IMR-90 (cell line): ENCODE data around the gene DLGAP4. TPM values are rescaled to one million over a fixed set of nuclear protein-coding genes. Genes with fewer than 3 reads are reported as not detected.

ENCODE experiments used
- ATAC-seq: fragments of 200-7000 bp; cut with Tn5 transposase; 2 replicates; pipeline ENCODE4 v1.9.1; 2020; ENCODE audit warnings: low read depth, mild to moderate bottlenecking, moderate library complexity
- BruUV-seq: library from RNA; stranded (reverse); fragments of 400-500 nt; replicated peaks from 2 replicates; lab custom pipeline; 2021; lab: Mats Ljungman, UMichigan
- CTCF ChIA-PET: fragments of 300-600 bp; formaldehyde crosslinking; extraction: SDS; loops from one replicate; lab custom pipeline; 2021; ENCODE audit warnings: antibody characterized with exemption; lab: Yijun Ruan, JAX
- POLR2A ChIA-PET: fragments of 300-600 bp; sonication (Branson Sonifier 250); formaldehyde crosslinking; loops from one replicate; lab custom pipeline; 2022; ENCODE audit warnings: antibody characterized with exemption; ENCODE audit not compliant: unreplicated experiment; lab: Charles Lee
- DNase-seq: peaks from one replicate; pipeline ENCODE4 v3.0.0; 2013
- H2AFZ ChIP-seq: replicated peaks from 2 replicates; pipeline ENCODE3; 2013; ENCODE audit warnings: low read length, mild to moderate bottlenecking; ENCODE audit not compliant: poor library complexity
- H2AK5ac ChIP-seq: 2 replicates; pipeline ENCODE4 v1.6.1; 2013; ENCODE audit warnings: low read depth, low read length, inconsistent platforms
- H2AK9ac ChIP-seq: replicated peaks from 2 replicates; pipeline ENCODE3; 2013; ENCODE audit warnings: mild to moderate bottlenecking, low read depth, low read length, moderate library complexity; ENCODE audit not compliant: poor library complexity
- H2BK120ac ChIP-seq: 2 replicates; pipeline ENCODE4 v1.6.1; 2013; ENCODE audit warnings: low read depth, low read length, inconsistent platforms
- H2BK15ac ChIP-seq: 3 replicates; pipeline ENCODE4 v1.6.1; 2013; ENCODE audit warnings: low read depth, low read length, inconsistent platforms
- H2BK20ac ChIP-seq: 2 replicates; pipeline ENCODE4 v1.6.1; 2013; ENCODE audit warnings: low read depth, mild to moderate bottlenecking, inconsistent platforms, low read length, moderate library complexity
- H2BK5ac ChIP-seq: 2 replicates; pipeline ENCODE4 v1.6.1; 2013; ENCODE audit warnings: mild to moderate bottlenecking, low read depth, low read length, inconsistent platforms; ENCODE audit not compliant: poor library complexity, severe bottlenecking
- H3K14ac ChIP-seq: replicated peaks from 2 replicates; pipeline ENCODE4 v1.6.1; 2013; ENCODE audit warnings: low read depth, low read length, inconsistent platforms
- H3K18ac ChIP-seq: 2 replicates; pipeline ENCODE4 v1.6.1; 2013; ENCODE audit warnings: low read depth, low read length, control low read depth
- H3K23ac ChIP-seq: 2 replicates; pipeline ENCODE4 v1.6.1; 2013; ENCODE audit warnings: low read depth, low read length, inconsistent platforms
- H3K27ac ChIP-seq: 2 replicates; pipeline ENCODE4 v1.5.1; 2013; ENCODE audit warnings: mild to moderate bottlenecking, control low read depth, low read length; ENCODE audit not compliant: insufficient read depth
- H3K27me3 ChIP-seq: 2 replicates; pipeline ENCODE4 v1.6.1; 2013; ENCODE audit warnings: low read length; ENCODE audit not compliant: control insufficient read depth, insufficient read depth
- H3K36me3 ChIP-seq: 2 replicates; pipeline ENCODE4 v1.6.1; 2013; ENCODE audit warnings: low read length, mixed read lengths; ENCODE audit not compliant: control insufficient read depth, insufficient read depth
- H3K4ac ChIP-seq: 2 replicates; pipeline ENCODE4 v1.6.1; 2013; ENCODE audit warnings: low read depth, low read length, inconsistent platforms
- H3K4me1 ChIP-seq: 2 replicates; pipeline ENCODE4 v1.6.1; 2013; ENCODE audit warnings: low read length, mixed read lengths; ENCODE audit not compliant: control insufficient read depth, insufficient read depth
- H3K4me2 ChIP-seq: 2 replicates; pipeline ENCODE4 v1.6.1; 2013; ENCODE audit warnings: low read depth, mild to moderate bottlenecking, control low read depth, low read length, moderate library complexity
- H3K4me3 ChIP-seq: 2 replicates; pipeline ENCODE4 v1.5.1; 2013; ENCODE audit warnings: low read depth, mild to moderate bottlenecking, control low read depth, low read length, moderate library complexity; ENCODE audit not compliant: insufficient read depth
- H3K56ac ChIP-seq: 2 replicates; pipeline ENCODE4 v1.6.1; 2013; ENCODE audit warnings: low read length, inconsistent platforms; ENCODE audit not compliant: insufficient read depth; ENCODE audit errors: extremely low read depth
- H3K79me1 ChIP-seq, 2 experiments: 2 replicates each; pipeline ENCODE4 v1.6.1; 2013; ENCODE audit warnings: low read length in 2 of 2, inconsistent platforms in 1 of 2, low read depth in 1 of 2
- H3K9ac ChIP-seq: 2 replicates; pipeline ENCODE4 v1.6.1; 2013; ENCODE audit warnings: low read depth, low read length, control low read depth
- H3K9me1 ChIP-seq: 2 replicates; pipeline ENCODE4 v1.6.1; 2013; ENCODE audit warnings: low read length, inconsistent platforms; ENCODE audit not compliant: insufficient read depth
- H3K9me3 ChIP-seq: 2 replicates; pipeline ENCODE4 v1.6.1; 2013; ENCODE audit warnings: low read length; ENCODE audit not compliant: control insufficient read depth, insufficient read depth
- H4K20me1 ChIP-seq: 2 replicates; pipeline ENCODE4 v1.6.1; 2013; ENCODE audit warnings: low read length, inconsistent platforms; ENCODE audit not compliant: insufficient read depth
- H4K5ac ChIP-seq: 2 replicates; pipeline ENCODE4 v1.6.1; 2013; ENCODE audit warnings: mild to moderate bottlenecking, low read depth, low read length, control low read depth
- H4K8ac ChIP-seq, 2 experiments: 2 replicates each; pipeline ENCODE4 v1.6.1; 2013; ENCODE audit warnings: low read depth in 2 of 2, low read length in 2 of 2, control low read depth in 1 of 2, inconsistent platforms in 1 of 2
- H4K91ac ChIP-seq: 2 replicates; pipeline ENCODE4 v1.6.1; 2013; ENCODE audit warnings: low read depth, low read length, inconsistent platforms; ENCODE audit not compliant: insufficient read depth
- BHLHE40 ChIP-seq: fragments of 150-350 bp; IDR thresholded peaks from 2 replicates; pipeline ENCODE4 v1.6.1; 2016; ENCODE audit warnings: mild to moderate bottlenecking, low read depth, low read length
- CEBPB ChIP-seq: IDR thresholded peaks from 2 replicates; pipeline ENCODE4 v1.6.1; 2012; ENCODE audit warnings: low read depth, low read length, improper control_type of control experiment
- CHD1 ChIP-seq: IDR thresholded peaks from 2 replicates; pipeline ENCODE4 v1.6.1; 2012; ENCODE audit warnings: low read depth, low read length, improper control_type of control experiment
- CTCF ChIP-seq: conservative IDR thresholded peaks from 2 replicates; pipeline ENCODE4 v1.5.1; 2012; ENCODE audit warnings: mild to moderate bottlenecking, low read depth, low read length, improper control_type of control experiment
- ELK1 ChIP-seq: fragments of 150-350 bp; IDR thresholded peaks from 2 replicates; pipeline ENCODE4 v1.6.1; 2016; ENCODE audit warnings: low read depth, mild to moderate bottlenecking, low read length, moderate library complexity, borderline replicate concordance
- FOS ChIP-seq: fragments of 150-350 bp; IDR thresholded peaks from 2 replicates; pipeline ENCODE4 v1.6.1; 2016; ENCODE audit warnings: low read depth, low read length
- MAFK ChIP-seq: IDR thresholded peaks from 2 replicates; pipeline ENCODE4 v1.6.1; 2012; ENCODE audit warnings: low read depth, low read length, improper control_type of control experiment
- MAZ ChIP-seq: IDR thresholded peaks from 2 replicates; pipeline ENCODE4 v1.6.1; 2012; ENCODE audit warnings: low read depth, mild to moderate bottlenecking, low read length, improper control_type of control experiment, moderate library complexity, borderline replicate concordance
- MXI1 ChIP-seq: IDR thresholded peaks from 2 replicates; pipeline ENCODE4 v1.6.1; 2012; ENCODE audit warnings: low read depth, mild to moderate bottlenecking, low read length, moderate library complexity, borderline replicate concordance
- NFE2L2 ChIP-seq: fragments of 150-350 bp; IDR thresholded peaks from 2 replicates; pipeline ENCODE4 v1.6.1; 2016; ENCODE audit warnings: low read depth, mild to moderate bottlenecking, low read length
- POLR2A ChIP-seq: IDR thresholded peaks from 2 replicates; pipeline ENCODE4 v1.6.1; 2012; ENCODE audit warnings: mild to moderate bottlenecking, low read depth, low read length
- RAD21 ChIP-seq: IDR thresholded peaks from 2 replicates; pipeline ENCODE4 v1.6.1; 2012; ENCODE audit warnings: low read length, improper control_type of control experiment
- RCOR1 ChIP-seq: IDR thresholded peaks from 2 replicates; pipeline ENCODE4 v1.6.1; 2012; ENCODE audit warnings: mild to moderate bottlenecking, low read length, improper control_type of control experiment; ENCODE audit not compliant: insufficient replicate concordance
- RFX5 ChIP-seq: IDR thresholded peaks from 2 replicates; pipeline ENCODE4 v1.8.0; 2012; ENCODE audit warnings: low read depth, mild to moderate bottlenecking, low read length, moderate library complexity
- SMC3 ChIP-seq: fragments of 150-350 bp; IDR thresholded peaks from 2 replicates; pipeline ENCODE4 v1.6.1; 2016; ENCODE audit warnings: low read depth, mild to moderate bottlenecking, antibody characterized with exemption, low read length, moderate library complexity
- USF2 ChIP-seq: fragments of 150-350 bp; IDR thresholded peaks from 2 replicates; pipeline ENCODE4 v1.6.1; 2017; ENCODE audit warnings: mild to moderate bottlenecking, antibody characterized with exemption, low read length, low read depth
- WGBS, 2 experiments: methylation state at CpG; one replicate each; pipeline versions ENCODE4 v1.1.5 to v1.1.7; 2013; ENCODE audit warnings: missing lambda C conversion rate in 2 of 2; ENCODE audit not compliant: insufficient read length in 1 of 2; ENCODE audit errors: extremely low coverage in 2 of 2; 5-methylcytosine and 5-hydroxymethylcytosine counted together
- dilution Hi-C: fragments of 300-500 bp; cut with HindIII; formaldehyde crosslinking; loops from one replicate; pipeline ENCODE4 v1.14.3; 2018; ENCODE audit warnings: low sequenced_read_pairs; ENCODE audit not compliant: unreplicated experiment
- in situ Hi-C: fragments of 300-500 bp; cut with MboI; formaldehyde crosslinking; loops from 3 replicates; pipeline ENCODE4 v1.14.3; 2019; ENCODE audit warnings: low sequenced_read_pairs, inconsistent platforms, mixed read lengths
- intact Hi-C: fragments of 100-400 bp; cut with micrococcal nuclease; formaldehyde crosslinking; loops from 2 replicates; pipeline ENCODE4 v1.10.0; 2022
- polyA plus RNA-seq, 3 experiments: library from polyadenylated mRNA; depleted of rRNA; stranded (reverse); fragments of >200 nt; gene quantifications; 2 replicates each; pipeline ENCODE4 v1.2.3, GENCODE V29; 2012; ENCODE audit warnings: low replicate concordance in 1 of 3
- total RNA-seq: library from RNA; depleted of rRNA; stranded (reverse); fragments of >200 nt; gene quantifications from 2 replicates; pipeline ENCODE4 v1.2.3, GENCODE V29; 2012

Gene DLGAP4
- total and polyA plus RNA-seq, 2 of the 4 experiments (the other 2 are of a cell fraction): 32.3 to 73.2 TPM

GRCh38 chr20:36303020-36303595, 3.0 kb upstream of the DLGAP4 start:
- H3K27me3 ChIP-seq: peaks cover 77% of the 10 kb centered on the region
- no peaks in the 10 kb centered on the region for H3K79me1 ChIP-seq
- no peak overlapping the region for H2AK9ac ChIP-seq
- no peak overlapping the region for H3K9ac ChIP-seq
- H2AFZ ChIP-seq: no peak overlapping the region
- DNase-seq: no peak
- no peak overlapping the region for H2BK5ac ChIP-seq
- H3K9me3 ChIP-seq: no peaks in the 10 kb centered on the region
- H3K18ac ChIP-seq: no peak overlapping the region
- ChIA-PET POLR2A (no interaction called here), CTCF (interaction anchor here (0.5 kb wide), 1 partner anchor 13 kb away, joined by 3 read pairs; no protein-coding TSS in a partner anchor)
- H3K56ac ChIP-seq: no peak overlapping the region
- no peak overlapping the region for H2BK15ac ChIP-seq
- no peak overlapping the region for H3K4me2 ChIP-seq
- H4K5ac ChIP-seq: no peak overlapping the region
- no peak overlapping the region for H3K4me3 ChIP-seq
- no peak overlapping the region for H3K14ac ChIP-seq
- dilution Hi-C loops (no loop called here), intact Hi-C loops (no loop called here), in situ Hi-C loops (no loop called here)
- no peak overlapping the region for H3K23ac ChIP-seq
- TF ChIP-seq SMC3 (no peak), MXI1 (no peak), CEBPB (no peak), BHLHE40 (no peak), MAFK (no peak), RFX5 (no peak), NFE2L2 (no peak), MAZ (no peak), POLR2A (no peak), CHD1 (no peak), RCOR1 (no peak), USF2 (no peak), CTCF (no peak), FOS (no peak), ELK1 (no peak), RAD21 (no peak)
- no peak overlapping the region for H2AK5ac ChIP-seq
- H4K91ac ChIP-seq: no peak overlapping the region
- H2BK20ac ChIP-seq: no peak overlapping the region
- H4K8ac ChIP-seq: no peak overlapping the region
- no peak for ATAC-seq
- H3K4me1 ChIP-seq: no peaks in the 10 kb centered on the region
- no peaks in the 10 kb centered on the region for H3K36me3 ChIP-seq
- H3K9me1 ChIP-seq: no peaks in the 10 kb centered on the region
- BruUV-seq: no TSS peak
- no peak overlapping the region for H3K4ac ChIP-seq
- H2BK120ac ChIP-seq: no peak overlapping the region
- H3K27ac ChIP-seq: no peak overlapping the region
- WGBS, 2 experiments: 21% methylated on average over 8 of the region's 14 CpGs; no CpG with 5 or more reads in 1 of the 2 experiments
- no peaks in the 10 kb centered on the region for H4K20me1 ChIP-seq
